SK-N-SH treated with all-trans-retinoic acid at 6 μM for 48 hours (cell line): ENCODE results near the gene AAMP.

Experiments
- ATAC-seq: fragments of 200-7000 bp; cut with Tn5 transposase; 3 replicates; pipeline ENCODE4 v1.9.1; 2020; ENCODE audit warnings: mild to moderate bottlenecking, moderate library complexity
- ARNTL ChIP-seq: fragments of 450-650 bp; formaldehyde crosslinking; IDR thresholded peaks from 2 replicates; pipeline ENCODE4 v1.5.0; 2020; ENCODE audit warnings: low read depth, mild to moderate bottlenecking, moderate library complexity, borderline replicate concordance
- CREB5 ChIP-seq: fragments of 250-450 bp; sonication (Bioruptor Pico); IDR thresholded peaks from 2 replicates; pipeline ENCODE4 v1.5.1; 2020; ENCODE audit warnings: low read depth, mild to moderate bottlenecking, moderate library complexity
- CSDC2 ChIP-seq: fragments of 250-450 bp; sonication (Bioruptor Pico); IDR thresholded peaks from 2 replicates; pipeline ENCODE4 v1.5.0; 2020; ENCODE audit warnings: mild to moderate bottlenecking, moderate library complexity
- CSRNP3 ChIP-seq: fragments of 250-450 bp; sonication (Bioruptor Pico); IDR thresholded peaks from 2 replicates; pipeline ENCODE4 v1.5.1; 2021; ENCODE audit warnings: mild to moderate bottlenecking, moderate library complexity
- ESRRG ChIP-seq: fragments of 250-450 bp; sonication (Bioruptor Pico); IDR thresholded peaks from 2 replicates; pipeline ENCODE4 v1.6.1; 2021; ENCODE audit warnings: mild to moderate bottlenecking
- GLIS3 ChIP-seq: fragments of 250-450 bp; sonication (Bioruptor Pico); IDR thresholded peaks from 2 replicates; pipeline ENCODE4 v1.5.0; 2020; ENCODE audit warnings: mild to moderate bottlenecking, moderate library complexity
- ISL1 ChIP-seq: fragments of 250-450 bp; sonication (Bioruptor Pico); IDR thresholded peaks from 2 replicates; pipeline ENCODE4 v2.1.2; 2022; ENCODE audit warnings: mild to moderate bottlenecking, moderate library complexity
- OSR1 ChIP-seq: fragments of 250-450 bp; sonication (Bioruptor Pico); IDR thresholded peaks from 2 replicates; pipeline ENCODE4 v1.8.0; 2022; ENCODE audit warnings: moderate library complexity, mild to moderate bottlenecking, inconsistent platforms
- PATZ1 ChIP-seq: fragments of 250-450 bp; sonication (Bioruptor Pico); IDR thresholded peaks from 2 replicates; pipeline ENCODE4 v1.8.0; 2020; ENCODE audit warnings: mild to moderate bottlenecking, moderate library complexity, borderline replicate concordance
- POU6F1 ChIP-seq: fragments of 250-450 bp; sonication (Bioruptor Pico); IDR thresholded peaks from 2 replicates; pipeline ENCODE4 v1.8.0; 2021; ENCODE audit warnings: low read depth, mild to moderate bottlenecking, moderate library complexity, borderline replicate concordance
- PPARA ChIP-seq: fragments of 250-450 bp; sonication (Bioruptor Pico); IDR thresholded peaks from 2 replicates; pipeline ENCODE4 v1.5.0; 2020; ENCODE audit warnings: mild to moderate bottlenecking, borderline replicate concordance
- RARB ChIP-seq: fragments of 250-450 bp; sonication (Bioruptor Pico); IDR thresholded peaks from 2 replicates; pipeline ENCODE4 v1.8.0; 2021; ENCODE audit warnings: mild to moderate bottlenecking, moderate library complexity
- SNAI2 ChIP-seq: fragments of 250-450 bp; sonication (Bioruptor Pico); IDR thresholded peaks from 2 replicates; pipeline ENCODE4 v1.5.0; 2020; ENCODE audit warnings: mild to moderate bottlenecking, moderate library complexity
- TCF4 ChIP-seq: fragments of 250-450 bp; sonication (Bioruptor Pico); IDR thresholded peaks from 2 replicates; pipeline ENCODE4 v1.8.0; 2021; ENCODE audit warnings: mild to moderate bottlenecking, moderate library complexity, borderline replicate concordance
- TOX ChIP-seq: fragments of 250-450 bp; sonication (Bioruptor Pico); IDR thresholded peaks from 2 replicates; pipeline ENCODE4 v1.8.0; 2021; ENCODE audit warnings: mild to moderate bottlenecking, moderate library complexity, borderline replicate concordance
- TSHZ2 ChIP-seq: fragments of 250-450 bp; sonication (Bioruptor Pico); IDR thresholded peaks from 2 replicates; pipeline ENCODE4 v1.5.0; 2020; ENCODE audit warnings: mild to moderate bottlenecking, moderate library complexity
- ZC3H10 ChIP-seq: fragments of 250-450 bp; sonication (Bioruptor Pico); IDR thresholded peaks from 2 replicates; pipeline ENCODE4 v1.5.1; 2021; ENCODE audit warnings: mild to moderate bottlenecking, moderate library complexity
- ZFP3 ChIP-seq: fragments of 250-450 bp; sonication (Bioruptor Pico); IDR thresholded peaks from 2 replicates; pipeline ENCODE4 v1.5.0; 2020; ENCODE audit warnings: mild to moderate bottlenecking, moderate library complexity
- ZFP30 ChIP-seq: fragments of 450-650 bp; formaldehyde crosslinking; IDR thresholded peaks from 2 replicates; pipeline ENCODE4 v1.5.0; 2022; ENCODE audit warnings: mild to moderate bottlenecking, moderate library complexity
- ZNF565 ChIP-seq: fragments of 450-650 bp; formaldehyde crosslinking; conservative IDR thresholded peaks from 2 replicates; pipeline ENCODE4 v1.5.0; 2020; ENCODE audit warnings: low read depth, mild to moderate bottlenecking, moderate library complexity
- ZNF70 ChIP-seq: fragments of 450-650 bp; formaldehyde crosslinking; IDR thresholded peaks from 2 replicates; pipeline ENCODE4 v1.5.0; 2020; ENCODE audit warnings: mild to moderate bottlenecking, moderate library complexity
- ZNF8 ChIP-seq: fragments of 450-650 bp; formaldehyde crosslinking; IDR thresholded peaks from 2 replicates; pipeline ENCODE4 v1.5.0; 2020; ENCODE audit warnings: mild to moderate bottlenecking, moderate library complexity

Gene AAMP

GRCh38 chr2:218300141-218300540 is 30.2 kb upstream of the AAMP start:
- no peak for ATAC-seq
- no peak for TF ChIP-seq ZNF565 (CRISPR knock-in tag)
- TF ChIP-seq CSDC2 (CRISPR knock-in tag): no peak
- TF ChIP-seq ZFP3 (CRISPR knock-in tag): no peak
- no peak for TF ChIP-seq SNAI2 (CRISPR knock-in tag)
- TF ChIP-seq PPARA (CRISPR knock-in tag): no peak
- TF ChIP-seq OSR1 (CRISPR knock-in tag): no peak
- no peak for TF ChIP-seq ZFP30 (CRISPR knock-in tag)
- TF ChIP-seq ARNTL: no peak
- TF ChIP-seq GLIS3 (CRISPR knock-in tag): no peak
- TF ChIP-seq TSHZ2: no peak
- TF ChIP-seq ZNF8 (CRISPR knock-in tag): no peak
- no peak for TF ChIP-seq ZNF70
- TF ChIP-seq TOX (CRISPR knock-in tag): no peak
- no peak for TF ChIP-seq ESRRG (CRISPR knock-in tag)
- no peak for TF ChIP-seq PATZ1
- TF ChIP-seq POU6F1 (CRISPR knock-in tag): no peak
- TF ChIP-seq RARB (CRISPR knock-in tag): no peak
- no peak for TF ChIP-seq CREB5 (CRISPR knock-in tag)
- no peak for TF ChIP-seq ISL1 (CRISPR knock-in tag)
- TF ChIP-seq, all 23 proteins: peak for 0

- ATAC-seq: no peak
- TF ChIP-seq ZNF8 (CRISPR knock-in tag): no peak
- TF ChIP-seq SNAI2 (CRISPR knock-in tag): no peak
- TF ChIP-seq ARNTL: no peak
- no peak for TF ChIP-seq RARB (CRISPR knock-in tag)
- no peak for TF ChIP-seq ZNF565 (CRISPR knock-in tag)
- no peak for TF ChIP-seq CSDC2 (CRISPR knock-in tag)
- TF ChIP-seq ZFP3 (CRISPR knock-in tag): no peak
- no peak for TF ChIP-seq ZNF70
- TF ChIP-seq POU6F1 (CRISPR knock-in tag): no peak
- TF ChIP-seq TSHZ2: no peak
- no peak for TF ChIP-seq TCF4 (CRISPR knock-in tag)
- TF ChIP-seq ISL1 (CRISPR knock-in tag): no peak
- no peak for TF ChIP-seq GLIS3 (CRISPR knock-in tag)
- TF ChIP-seq ESRRG (CRISPR knock-in tag): no peak
- TF ChIP-seq ZFP30 (CRISPR knock-in tag): no peak
- TF ChIP-seq CSRNP3: no peak
- no peak for TF ChIP-seq ZC3H10 (CRISPR knock-in tag)
- no peak for TF ChIP-seq PATZ1
These were observed 28.5 kb upstream of the AAMP start for GRCh38 chr2:218298314-218298875.
